Hematopoietic multipotent progenitor cell treated with erythropoietin and hydrocortisone succinate and interleukin-3 and kit ligand, for 6 days (in vitro differentiated cells): ENCODE data around the gene BOLA3.
"Not testable (repeated sequence)": the region's sequence is repeated elsewhere in the genome, so short reads cannot be mapped to it uniquely, and the experiment has no call there.

Experiments used
- DNase-seq: peaks from one replicate; pipeline ENCODE4 v3.0.0-alpha.2; 2015

Gene BOLA3

GRCh38 chr2:74147727-74148456 is at the start of gene BOLA3:
Gene BOLA3 (minus strand): TSS chr2:74147912. CDS start chr2:74147874, 38 bp downstream.
- DNase-seq, result peak; percentile 94

GRCh38 chr2:74197049-74197448 is 49.3 kb upstream of the BOLA3 start:
- no peak for DNase-seq

- DNase-seq, result no peak
Observed at GRCh38 chr2:74194799-74195198, 47.1 kb upstream of the BOLA3 start.

- DNase-seq, result no peak
Observed at GRCh38 chr2:74191596-74192380, 44.1 kb upstream of the BOLA3 start.

GRCh38 chr2:74188696-74189095 is 41.0 kb upstream of the BOLA3 start:
- DNase-seq, result no peak

GRCh38 chr2:74188018-74188601 is 40.4 kb upstream of the BOLA3 start:
- peak; percentile 10 for DNase-seq

- DNase-seq, result not testable (repeated sequence)
Observed at GRCh38 chr2:74186706-74187105, 39.0 kb upstream of the BOLA3 start.

GRCh38 chr2:74186038-74186437 is 38.3 kb upstream of the BOLA3 start:
- DNase-seq, result peak; percentile 99

GRCh38 chr2:74183878-74184277 is 36.2 kb upstream of the BOLA3 start:
- DNase-seq, result no peak

GRCh38 chr2:74181739-74182138 is 34.0 kb upstream of the BOLA3 start:
- peak; percentile 95 for DNase-seq

- DNase-seq, result no peak
Observed at GRCh38 chr2:74179063-74179865, 31.6 kb upstream of the BOLA3 start.

GRCh38 chr2:74178211-74179062 is 30.7 kb upstream of the BOLA3 start, which contains the start of gene MOB1A:
Gene MOB1A (minus strand): TSS chr2:74178879. CDS start chr2:74178674, 205 bp downstream.
- DNase-seq, result peak; percentile 100

GRCh38 chr2:74177696-74178095 is 30.0 kb upstream of the BOLA3 start:
- no peak for DNase-seq

GRCh38 chr2:74174909-74175308 is 27.2 kb upstream of the BOLA3 start:
- no peak for DNase-seq

GRCh38 chr2:74168739-74169138 is 21.0 kb upstream of the BOLA3 start:
- no peak for DNase-seq

GRCh38 chr2:74164761-74165160 is 17.0 kb upstream of the BOLA3 start:
- no peak for DNase-seq

GRCh38 chr2:74162951-74163350 is 15.2 kb upstream of the BOLA3 start:
- peak; percentile 53 for DNase-seq

- peak; percentile 50 for DNase-seq
Observed at GRCh38 chr2:74155830-74156229, 8.1 kb upstream of the BOLA3 start.

GRCh38 chr2:74152954-74153353 is 5.2 kb upstream of the BOLA3 start:
- no peak for DNase-seq

- peak; percentile 86 for DNase-seq
Observed at GRCh38 chr2:74149570-74150319, 2.0 kb upstream of the BOLA3 start.

- peak; percentile 70 for DNase-seq
Observed at GRCh38 chr2:74149247-74149525, 1.5 kb upstream of the BOLA3 start.
